Trophoblast cell (in vitro differentiated cells and primary cell): ENCODE measurements around the gene FRMD5.

ENCODE experiments used
- DNase-seq, 2 donors: peaks; one replicate each; pipeline ENCODE4 v3.0.0-alpha.2; 2016
- H2AFZ ChIP-seq: 2 replicates; pipeline ENCODE4 v1.6.1; 2013; ENCODE audit warnings: low read length, moderate library complexity, mild to moderate bottlenecking; ENCODE audit not compliant: insufficient read depth, poor library complexity
- H2AK5ac ChIP-seq: 2 replicates; pipeline ENCODE4 v1.6.1; 2013; ENCODE audit warnings: mild to moderate bottlenecking, low read length
- H2BK120ac ChIP-seq: 2 replicates; pipeline ENCODE4 v1.6.1; 2013; ENCODE audit warnings: low read length, mild to moderate bottlenecking, moderate library complexity; ENCODE audit not compliant: insufficient read depth, poor library complexity
- H2BK12ac ChIP-seq: 2 replicates; pipeline ENCODE4 v1.6.1; 2013; ENCODE audit warnings: mild to moderate bottlenecking, low read length, moderate library complexity
- H2BK5ac ChIP-seq: 2 replicates; pipeline ENCODE4 v1.6.1; 2013; ENCODE audit warnings: low read length, low read depth, moderate library complexity, mild to moderate bottlenecking; ENCODE audit not compliant: poor library complexity
- H3K14ac ChIP-seq: 2 replicates; pipeline ENCODE4 v1.6.1; 2013; ENCODE audit warnings: mild to moderate bottlenecking, low read length
- H3K18ac ChIP-seq: 2 replicates; pipeline ENCODE4 v1.6.1; 2013; ENCODE audit warnings: mild to moderate bottlenecking, low read length
- H3K23ac ChIP-seq: 2 replicates; pipeline ENCODE4 v1.6.1; 2013; ENCODE audit warnings: low read length
- H3K27ac ChIP-seq: 2 replicates; pipeline ENCODE4 v1.5.1; 2013; ENCODE audit warnings: low read depth, mild to moderate bottlenecking, inconsistent platforms, low read length, moderate library complexity
- H3K27me3 ChIP-seq: 2 replicates; pipeline ENCODE4 v1.6.1; 2013; ENCODE audit warnings: inconsistent platforms, mild to moderate bottlenecking, low read length, moderate library complexity; ENCODE audit not compliant: insufficient read depth
- H3K36me3 ChIP-seq, 2 experiments: 1 replicate in 1 of 2; 2 replicates in 1 of 2; pipeline ENCODE4 v1.6.1; 2013; ENCODE audit warnings: low read length in 2 of 2, mild to moderate bottlenecking in 2 of 2, moderate library complexity in 1 of 2; ENCODE audit not compliant: insufficient read depth in 2 of 2, control insufficient read depth in 1 of 2
- H3K4ac ChIP-seq: 2 replicates; pipeline ENCODE4 v1.6.1; 2013; ENCODE audit warnings: low read depth, mild to moderate bottlenecking, low read length, moderate library complexity
- H3K4me1 ChIP-seq, 2 experiments: 1 replicate in 1 of 2; 2 replicates in 1 of 2; pipeline ENCODE4 v1.6.1; 2013; ENCODE audit warnings: low read length in 2 of 2, mild to moderate bottlenecking in 2 of 2, moderate library complexity in 1 of 2; ENCODE audit not compliant: insufficient read depth in 2 of 2, control insufficient read depth in 1 of 2
- H3K4me2 ChIP-seq: 2 replicates; pipeline ENCODE4 v1.6.1; 2013; ENCODE audit warnings: inconsistent platforms, mild to moderate bottlenecking, low read length, moderate library complexity
- H3K4me3 ChIP-seq: 2 replicates; pipeline ENCODE4 v1.5.1; 2013; ENCODE audit warnings: mild to moderate bottlenecking, low read depth, low read length, inconsistent platforms
- H3K79me1 ChIP-seq: one replicate; pipeline ENCODE4 v1.6.1; 2013; ENCODE audit warnings: low read length
- H3K79me2 ChIP-seq: 2 replicates; pipeline ENCODE4 v1.6.1; 2013; ENCODE audit warnings: low read length, mild to moderate bottlenecking; ENCODE audit not compliant: control insufficient read depth, insufficient read depth, poor library complexity
- H3K9ac ChIP-seq: 2 replicates; pipeline ENCODE4 v1.6.1; 2013; ENCODE audit warnings: mild to moderate bottlenecking, low read length
- H3K9me3 ChIP-seq: 2 replicates; pipeline ENCODE4 v1.6.1; 2013; ENCODE audit warnings: low read depth, mild to moderate bottlenecking, control low read depth, inconsistent platforms, low read length; ENCODE audit not compliant: insufficient read depth
- H4K12ac ChIP-seq: 2 replicates; pipeline ENCODE4 v1.6.1; 2013; ENCODE audit warnings: low read depth, mild to moderate bottlenecking, low read length, moderate library complexity
- H4K8ac ChIP-seq: 2 replicates; pipeline ENCODE4 v1.6.1; 2013; ENCODE audit warnings: low read depth, mild to moderate bottlenecking, low read length, moderate library complexity
- H4K91ac ChIP-seq: one replicate; pipeline ENCODE4 v1.6.1; 2013; ENCODE audit warnings: low read depth, mild to moderate bottlenecking, low read length, moderate library complexity
- WGBS: extraction: QIAGEN DNeasy Blood & Tissue Kit; methylation state at CpG from one replicate; pipeline ENCODE4 v1.1.7; 2013; ENCODE audit warnings: missing lambda C conversion rate; ENCODE audit not compliant: insufficient read length, insufficient coverage; ENCODE audit errors: extremely low coverage; 5-methylcytosine and 5-hydroxymethylcytosine counted together

FRMD5 gene

DNA sequence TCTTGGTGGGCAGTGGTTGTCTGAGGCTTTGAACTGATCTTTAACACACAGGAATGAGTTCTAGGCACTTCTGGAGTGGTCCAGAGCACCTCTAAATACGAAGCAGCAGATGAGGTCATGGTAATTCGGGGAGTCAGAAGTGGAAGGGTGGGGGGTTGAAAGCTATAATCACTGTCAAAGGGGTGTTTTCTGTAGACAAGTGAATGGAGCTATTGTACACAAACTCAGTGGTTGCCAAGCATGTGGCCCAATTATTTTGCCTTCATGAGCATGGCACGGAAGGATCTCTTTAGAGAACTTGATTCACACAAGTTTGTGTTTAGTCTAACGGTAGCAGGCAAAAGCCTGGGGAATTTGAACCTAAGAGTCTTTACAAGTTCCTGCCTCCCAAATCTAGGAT lies 6.3 kb downstream of the FRMD5 start:
- no peak overlapping the region for H2BK120ac ChIP-seq
- H4K91ac ChIP-seq, result no peak overlapping the region
- no peak overlapping the region for H3K27ac ChIP-seq
- H2BK12ac ChIP-seq, result no peak overlapping the region
- WGBS, result no CpG with 5 or more reads among the region's 4 CpGs
- H4K8ac ChIP-seq, result no peak overlapping the region
- H2AFZ ChIP-seq, result no peak overlapping the region
- H2BK5ac ChIP-seq, result no peak overlapping the region
- no peak overlapping the region for H3K14ac ChIP-seq
- H3K18ac ChIP-seq, result no peak overlapping the region
- H3K4me1 ChIP-seq, result no peaks in the 10 kb centered on the region
- no peaks in the 10 kb centered on the region for H3K79me1 ChIP-seq
- H4K12ac ChIP-seq, result no peak overlapping the region
- H3K9ac ChIP-seq, result no peak overlapping the region
- H3K4ac ChIP-seq, result no peak overlapping the region
- H3K79me2 ChIP-seq, result no peaks in the 10 kb centered on the region
- no peaks in the 10 kb centered on the region for H3K9me3 ChIP-seq
- H2AK5ac ChIP-seq, result no peak overlapping the region
- no peak overlapping the region for H3K4me2 ChIP-seq
- DNase-seq, result no peak
- H3K36me3 ChIP-seq, result no peaks in the 10 kb centered on the region
- H3K27me3 ChIP-seq, result peaks cover 3% of the 10 kb centered on the region
- no peak overlapping the region for H3K23ac ChIP-seq
- no peak overlapping the region for H3K4me3 ChIP-seq

- H2BK5ac ChIP-seq, result no peak overlapping the region
- H3K23ac ChIP-seq, result no peak overlapping the region
- H3K9ac ChIP-seq, result no peak overlapping the region
- no peaks in the 10 kb centered on the region for H3K27me3 ChIP-seq
- no peak overlapping the region for H4K91ac ChIP-seq
- no peak overlapping the region for H3K27ac ChIP-seq
- H3K4me1 ChIP-seq, result no peaks in the 10 kb centered on the region
- no peak overlapping the region for H2AK5ac ChIP-seq
- no peak overlapping the region for H3K14ac ChIP-seq
- H3K79me1 ChIP-seq, result no peaks in the 10 kb centered on the region
- H3K18ac ChIP-seq, result no peak overlapping the region
- H3K79me2 ChIP-seq, result no peaks in the 10 kb centered on the region
- WGBS, result no CpG with 5 or more reads among the region's 6 CpGs
- H2BK120ac ChIP-seq, result no peak overlapping the region
- H3K4me3 ChIP-seq, result no peak overlapping the region
- H3K4ac ChIP-seq, result no peak overlapping the region
- no peak overlapping the region for H4K12ac ChIP-seq
- H2BK12ac ChIP-seq, result no peak overlapping the region
- no peak overlapping the region for H4K8ac ChIP-seq
- no peak overlapping the region for H2AFZ ChIP-seq
- no peaks in the 10 kb centered on the region for H3K36me3 ChIP-seq
- DNase-seq, result no peak
- no peaks in the 10 kb centered on the region for H3K9me3 ChIP-seq
- no peak overlapping the region for H3K4me2 ChIP-seq
These were observed 8.4 kb downstream of the FRMD5 start for GRCh38 chr15:44186705-44187104.

DNA sequence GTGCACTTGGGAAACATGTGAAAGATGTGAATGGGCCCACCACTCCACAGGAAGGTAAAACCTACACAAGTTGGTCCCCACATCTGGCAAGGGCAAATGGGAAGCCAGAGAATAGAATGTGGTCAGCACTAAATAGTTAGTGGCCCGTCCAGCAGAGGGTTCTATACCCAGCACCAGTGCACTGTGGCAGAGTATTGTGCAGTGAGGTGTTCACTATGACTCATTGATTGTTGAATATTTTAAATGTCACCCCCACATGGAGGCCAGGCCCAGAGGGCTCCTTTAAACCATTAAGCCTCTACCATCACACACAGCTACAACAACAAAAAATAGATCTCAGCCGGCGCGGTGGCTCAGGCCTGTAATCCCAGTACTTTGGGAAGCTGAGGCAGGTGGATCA lies 11.7 kb downstream of the FRMD5 start:
- Histone ChIP-seq H3K36me3 (no peaks in the 10 kb centered on the region), H3K9me3 (no peaks in the 10 kb centered on the region), H3K4me1 (no peaks in the 10 kb centered on the region), H3K23ac (no peak overlapping the region), H4K91ac (no peak overlapping the region), H3K9ac (no peak overlapping the region), H2BK120ac (no peak overlapping the region), H2AFZ (no peak overlapping the region), H3K14ac (no peak overlapping the region), H4K12ac (no peak overlapping the region), H3K79me2 (no peaks in the 10 kb centered on the region), H3K4ac (no peak overlapping the region), H3K27ac (no peak overlapping the region), H2BK12ac (no peak overlapping the region), H3K79me1 (no peaks in the 10 kb centered on the region), H3K4me2 (no peak overlapping the region), H3K18ac (no peak overlapping the region), H2BK5ac (no peak overlapping the region), H2AK5ac (no peak overlapping the region), H4K8ac (no peak overlapping the region), H3K27me3 (no peaks in the 10 kb centered on the region), H3K4me3 (no peak overlapping the region)
- DNase-seq, result no peak
- WGBS, result no CpG with 5 or more reads among the region's 4 CpGs

GRCh38 chr15:44181410-44181809 lies 13.7 kb downstream of the FRMD5 start:
- no CpG with 5 or more reads among the region's 2 CpGs for WGBS
- H2BK12ac ChIP-seq, result no peak overlapping the region
- no peak overlapping the region for H4K8ac ChIP-seq

More at GRCh38 chr15:44181410-44181809, 13.7 kb downstream of the FRMD5 start:
- Histone ChIP-seq H3K36me3 (no peaks in the 10 kb centered on the region), H3K4me1 (no peaks in the 10 kb centered on the region), H4K12ac (no peak overlapping the region), H3K4ac (no peak overlapping the region), H3K14ac (no peak overlapping the region), H2AK5ac (no peak overlapping the region), H3K4me3 (no peak overlapping the region), H3K18ac (no peak overlapping the region), H3K9me3 (no peaks in the 10 kb centered on the region), H3K23ac (no peak overlapping the region), H4K91ac (no peak overlapping the region), H2BK5ac (no peak overlapping the region), H3K4me2 (no peak overlapping the region), H3K79me2 (no peaks in the 10 kb centered on the region), H3K79me1 (no peaks in the 10 kb centered on the region), H2BK120ac (no peak overlapping the region), H3K9ac (no peak overlapping the region), H2AFZ (no peak overlapping the region), H3K27me3 (no peaks in the 10 kb centered on the region), H3K27ac (no peak overlapping the region)
- no peak for DNase-seq
